GM18507 (cell line): ENCODE results near the gene IAH1.

Experiments used
- DNase-seq: peaks from one replicate; pipeline ENCODE4 v3.0.0; 2011; ENCODE audit warnings: low read depth; ENCODE audit not compliant: insufficient read length; ENCODE audit errors: extremely low spot score
- FAIRE-seq: peaks from 2 replicates; lab custom pipeline; 2011; peaks lifted over from hg19 to GRCh38; lab: Jason Lieb, UNC

IAH1 gene

GRCh38 chr2:9524291-9524690, 49.9 kb downstream of the IAH1 start:
- DNase-seq = no peak
- no peak for FAIRE-seq

GRCh38 chr2:9525266-9525665, 50.9 kb downstream of the IAH1 start:
- DNase-seq = no peak
- FAIRE-seq = no peak

GRCh38 chr2:9527995-9528787, 53.8 kb downstream of the IAH1 start:
- DNase-seq = no peak
- no peak for FAIRE-seq

GRCh38 chr2:9532421-9532820, 58.1 kb downstream of the IAH1 start:
- DNase-seq (no peak), FAIRE-seq (no peak)

- no peak for DNase-seq
- no peak for FAIRE-seq
Measured at GRCh38 chr2:9533663-9534062, 59.3 kb downstream of the IAH1 start.

GRCh38 chr2:9535177-9535576, 60.8 kb downstream of the IAH1 start:
- no peak for DNase-seq
- FAIRE-seq = peak; percentile 31

GRCh38 chr2:9536504-9536903, 62.2 kb downstream of the IAH1 start:
- FAIRE-seq = no peak

GRCh38 chr2:9538000-9538507, 63.7 kb downstream of the IAH1 start:
- FAIRE-seq (no peak), DNase-seq (no peak)

More at GRCh38 chr2:9536504-9536903, 62.2 kb downstream of the IAH1 start:
- no peak for DNase-seq
